Activated CD4-positive, alpha-beta T cell treated with anti-CD3 and anti-CD28 coated beads for 4 hours (primary cell): ENCODE measurements around the gene NEGR1.

Experiments used
- DNase-seq, 2 donors: peaks; one replicate each; pipeline ENCODE4 v3.0.0-alpha.2; 2020

Gene NEGR1

GRCh38 chr1:72015006-72015405 lies 267.3 kb downstream of the NEGR1 start:
- DNase-seq = no peak

- DNase-seq = no peak
Measured at GRCh38 chr1:72013161-72013560, 269.2 kb downstream of the NEGR1 start.

- no peak for DNase-seq
Measured at GRCh38 chr1:72011721-72012120, 270.6 kb downstream of the NEGR1 start.

- no peak for DNase-seq
Measured at GRCh38 chr1:72010094-72010431, 272.3 kb downstream of the NEGR1 start.

GRCh38 chr1:72009173-72010093 lies 272.9 kb downstream of the NEGR1 start:
- DNase-seq = no peak

- DNase-seq = no peak
Measured at GRCh38 chr1:72007312-72007711, 275.0 kb downstream of the NEGR1 start.

- DNase-seq = no peak
Measured at GRCh38 chr1:72006092-72006491, 276.2 kb downstream of the NEGR1 start.

- DNase-seq = no peak
Measured at GRCh38 chr1:72003092-72003491, 279.2 kb downstream of the NEGR1 start.

- no peak for DNase-seq
Measured at GRCh38 chr1:72000809-72001208, 281.5 kb downstream of the NEGR1 start.

- no peak for DNase-seq
Measured at GRCh38 chr1:71994646-71995045, 287.7 kb downstream of the NEGR1 start.

GRCh38 chr1:71987181-71987580 lies 295.2 kb downstream of the NEGR1 start:
- no peak for DNase-seq

- DNase-seq = no peak
Measured at GRCh38 chr1:71986160-71986559, 296.2 kb downstream of the NEGR1 start.

- DNase-seq = no peak
Measured at GRCh38 chr1:71980556-71980955, 301.8 kb downstream of the NEGR1 start.

- DNase-seq = no peak
Measured at GRCh38 chr1:71979882-71980281, 302.5 kb downstream of the NEGR1 start.

- DNase-seq = no peak
Measured at GRCh38 chr1:71967670-71968069, 314.7 kb downstream of the NEGR1 start.

GRCh38 chr1:71964188-71964587 lies 318.2 kb downstream of the NEGR1 start:
- no peak for DNase-seq

- DNase-seq = no peak
Measured at GRCh38 chr1:71956613-71957285, 325.6 kb downstream of the NEGR1 start.

- DNase-seq = no peak
Measured at GRCh38 chr1:71950579-71950978, 331.8 kb downstream of the NEGR1 start.

- DNase-seq = no peak
Measured at GRCh38 chr1:71949681-71950080, 332.7 kb downstream of the NEGR1 start.

GRCh38 chr1:71948561-71948960 lies 333.8 kb downstream of the NEGR1 start:
- no peak for DNase-seq

GRCh38 chr1:71944006-71944405 lies 338.3 kb downstream of the NEGR1 start:
- no peak for DNase-seq

GRCh38 chr1:71940261-71940660 lies 342.1 kb downstream of the NEGR1 start:
- DNase-seq = no peak

GRCh38 chr1:71930511-71930910 lies 351.8 kb downstream of the NEGR1 start:
- DNase-seq = no peak

- DNase-seq = no peak
Measured at GRCh38 chr1:71921935-71922559, 360.3 kb downstream of the NEGR1 start.
